ENCODE measurements around the gene KLK12.

KLK12 gene

DNA sequence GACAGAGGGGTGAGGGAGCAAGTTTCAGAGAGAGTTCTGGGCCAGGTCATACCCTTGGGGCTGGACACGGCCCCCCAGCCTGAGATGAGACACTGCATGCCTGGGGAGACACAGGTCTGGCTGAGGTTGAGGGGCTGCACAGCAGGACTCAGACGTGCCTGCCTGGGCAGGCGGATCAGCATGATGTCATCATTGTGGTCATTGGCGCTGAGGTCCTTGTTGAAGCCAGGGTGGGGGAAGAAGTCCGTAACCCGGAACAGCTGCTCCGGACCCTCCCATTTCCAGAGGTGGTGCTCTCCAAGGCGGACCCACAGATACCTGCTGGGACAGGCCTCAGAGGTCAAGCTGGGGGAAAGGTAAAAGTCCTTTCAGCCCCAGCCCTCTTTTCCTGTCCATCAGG, 28.4 kb downstream of the KLK12 start:
- TF ChIP-seq ZFX (IDR thresholded peaks at IDR 0.05; ENCODE audit: borderline replicate concordance), result no peak
- TF ChIP-seq, protein P1, sequence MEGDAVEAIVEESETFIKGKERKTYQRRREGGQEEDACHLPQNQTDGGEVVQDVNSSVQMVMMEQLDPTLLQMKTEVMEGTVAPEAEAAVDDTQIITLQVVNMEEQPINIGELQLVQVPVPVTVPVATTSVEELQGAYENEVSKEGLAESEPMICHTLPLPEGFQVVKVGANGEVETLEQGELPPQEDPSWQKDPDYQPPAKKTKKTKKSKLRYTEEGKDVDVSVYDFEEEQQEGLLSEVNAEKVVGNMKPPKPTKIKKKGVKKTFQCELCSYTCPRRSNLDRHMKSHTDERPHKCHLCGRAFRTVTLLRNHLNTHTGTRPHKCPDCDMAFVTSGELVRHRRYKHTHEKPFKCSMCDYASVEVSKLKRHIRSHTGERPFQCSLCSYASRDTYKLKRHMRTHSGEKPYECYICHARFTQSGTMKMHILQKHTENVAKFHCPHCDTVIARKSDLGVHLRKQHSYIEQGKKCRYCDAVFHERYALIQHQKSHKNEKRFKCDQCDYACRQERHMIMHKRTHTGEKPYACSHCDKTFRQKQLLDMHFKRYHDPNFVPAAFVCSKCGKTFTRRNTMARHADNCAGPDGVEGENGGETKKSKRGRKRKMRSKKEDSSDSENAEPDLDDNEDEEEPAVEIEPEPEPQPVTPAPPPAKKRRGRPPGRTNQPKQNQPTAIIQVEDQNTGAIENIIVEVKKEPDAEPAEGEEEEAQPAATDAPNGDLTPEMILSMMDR (IDR thresholded peaks at IDR 0.05), result no peak
- H3K27ac ChIP-seq, result no peak overlapping the region

GRCh38 chr19:51005248-51005647, 29.6 kb downstream of the KLK12 start:
- no peak overlapping the region for H3K27ac ChIP-seq

GRCh38 chr19:51003316-51003715, 31.5 kb downstream of the KLK12 start:
- no peak overlapping the region for H3K27ac ChIP-seq
- TF ChIP-seq ZFX (IDR thresholded peaks at IDR 0.05; ENCODE audit: borderline replicate concordance), result no peak
- TF ChIP-seq, protein P1 (IDR thresholded peaks at IDR 0.05), result no peak

More at GRCh38 chr19:51005248-51005647, 29.6 kb downstream of the KLK12 start:
- TF ChIP-seq, protein P1 (IDR thresholded peaks at IDR 0.05), result no peak
- TF ChIP-seq ZFX (IDR thresholded peaks at IDR 0.05; ENCODE audit: borderline replicate concordance), result no peak

GRCh38 chr19:51002542-51003311, 32.1 kb downstream of the KLK12 start:
- TF ChIP-seq ZFX (IDR thresholded peaks at IDR 0.05; ENCODE audit: borderline replicate concordance), result no peak
- TF ChIP-seq, protein P1 (IDR thresholded peaks at IDR 0.05), result no peak
- H3K27ac ChIP-seq, result no peak overlapping the region

DNA sequence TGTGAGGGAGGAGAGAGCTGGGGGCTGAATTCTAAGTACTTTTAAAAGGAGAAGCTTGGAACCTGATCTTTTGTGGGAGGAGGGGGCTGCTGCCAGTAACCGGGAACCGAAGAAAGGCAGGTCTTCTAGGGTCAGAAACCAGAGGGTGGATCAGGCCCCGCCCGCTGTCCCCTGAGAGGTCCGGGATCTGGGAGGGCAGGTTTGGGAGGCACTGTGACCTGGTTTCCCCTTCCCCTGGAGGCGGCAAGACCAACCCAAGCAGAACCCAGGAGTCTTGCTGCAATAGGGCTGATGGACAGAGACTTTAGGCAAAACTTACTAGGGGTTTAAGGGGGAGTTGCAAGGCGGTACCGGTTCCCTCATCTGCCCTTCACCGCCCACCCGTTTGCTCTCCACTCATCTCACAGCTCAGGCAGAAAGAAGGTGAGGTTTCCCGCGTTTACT, 32.7 kb downstream of the KLK12 start:
- no peak for TF ChIP-seq ZFX (IDR thresholded peaks at IDR 0.05; ENCODE audit: borderline replicate concordance)
- TF ChIP-seq, protein P1 (IDR thresholded peaks at IDR 0.05), result no peak
- H3K27ac ChIP-seq, result no peak overlapping the region

DNA sequence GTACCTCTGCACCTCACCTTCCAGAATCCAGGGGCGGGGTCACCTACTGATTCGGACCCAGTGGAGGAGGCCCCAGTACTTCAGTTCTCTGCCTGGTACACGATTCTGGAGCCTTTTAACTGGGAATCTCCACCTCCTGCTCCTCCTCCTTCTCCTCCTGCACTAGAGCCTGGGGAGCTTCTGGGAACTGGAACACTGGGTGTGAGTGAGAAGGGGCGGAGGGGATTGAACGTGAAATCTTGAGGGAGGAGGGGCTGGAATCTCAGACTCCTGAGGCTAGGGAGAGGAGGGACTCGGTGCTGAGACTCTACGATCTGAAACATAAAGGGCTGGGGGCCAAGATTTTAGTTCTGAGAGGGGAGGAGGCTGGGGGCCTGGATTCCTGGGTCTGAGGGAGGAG, 33.3 kb downstream of the KLK12 start, which contains the start of gene KLK8:
Gene KLK8 (minus strand): TSS at position 90 of the 400 bp plus-strand sequence. CDS start 437 bp downstream, outside the sequence.
- H3K27ac ChIP-seq, result no peak within 1 kb of the TSS
- TF ChIP-seq, protein P1 (IDR thresholded peaks at IDR 0.05), result no peak
- TF ChIP-seq ZFX (IDR thresholded peaks at IDR 0.05; ENCODE audit: borderline replicate concordance), result no peak

DNA sequence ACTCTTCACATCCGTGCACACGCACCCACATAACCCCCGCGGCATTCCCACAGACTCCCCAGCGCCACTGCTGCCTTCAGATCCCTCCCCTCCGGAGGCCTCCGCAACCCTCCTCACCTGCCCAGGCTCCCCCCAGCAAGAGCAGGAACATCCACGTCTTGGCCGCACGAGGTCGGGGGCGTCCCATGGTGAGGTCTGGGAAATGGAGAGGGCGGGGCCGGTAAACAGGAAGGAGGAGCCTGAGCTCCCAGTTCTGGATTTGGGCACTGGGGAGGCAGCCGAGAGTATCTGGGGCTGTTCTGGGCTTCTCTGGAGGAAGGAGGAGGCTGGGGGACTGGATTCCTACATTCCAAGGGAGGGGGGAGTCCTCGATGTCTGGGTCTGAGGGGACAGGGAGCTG, 33.8 kb downstream of the KLK12 start:
- no peak overlapping the region for H3K27ac ChIP-seq
- TF ChIP-seq ZFX (IDR thresholded peaks at IDR 0.05; ENCODE audit: borderline replicate concordance), result no peak

Data from 22Rv1 (cell line).